SH-SY5Y (cell line): Measurements from ENCODE around the gene SV2B.

ENCODE experiments used
- GATA2 ChIP-seq: IDR thresholded peaks from 2 replicates; pipeline ENCODE4 v1.6.1; 2011; ENCODE audit warnings: mild to moderate bottlenecking, low read depth, low read length
- GATA3 ChIP-seq: IDR thresholded peaks from 2 replicates; pipeline ENCODE4 v1.6.1; 2011; ENCODE audit warnings: low read depth, mild to moderate bottlenecking, low read length, moderate library complexity

DNA sequence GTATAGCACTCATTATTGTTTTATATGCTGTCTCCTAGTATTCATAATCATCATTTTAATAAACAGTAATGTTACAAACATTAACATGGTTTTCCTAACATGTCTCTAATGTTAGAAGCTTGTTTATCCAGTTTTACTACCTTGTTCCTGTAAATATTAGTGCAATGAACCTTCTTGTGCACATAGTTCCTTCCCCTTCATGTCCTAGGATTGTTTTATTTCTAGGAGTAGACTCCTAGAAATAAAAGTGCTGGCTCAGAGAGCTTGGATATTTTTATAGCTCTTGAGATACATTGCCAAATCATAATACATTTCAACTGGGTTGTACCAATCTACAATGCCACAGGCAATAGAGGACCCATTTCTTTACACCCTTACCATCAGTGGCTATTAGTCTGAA is 161.3 kb downstream of the SV2B start:
- TF ChIP-seq GATA2 = no peak
- TF ChIP-seq GATA3 = no peak
